Ovary (tissue), 9 donors: ENCODE results near the gene PTPRG. TPM values are rescaled to one million over a fixed set of nuclear protein-coding genes. Genes with fewer than 3 reads are reported as not detected.

Experiments
- DNase-seq, 5 donors: peaks; one replicate each; pipeline ENCODE4 v3.0.0-alpha.2; 2019 to 2020
- H3K27ac ChIP-seq, 2 donors: fragments of 200-600 bp; one replicate each; pipeline versions ENCODE4 v1.5.1 to v1.8.0; 2019 to 2022
- H3K27me3 ChIP-seq: fragments of 200-600 bp; one replicate; pipeline ENCODE4 v1.8.0; 2022
- H3K36me3 ChIP-seq: fragments of 200-600 bp; sonication (generic); one replicate; pipeline ENCODE4 v1.5.1; 2019
- H3K4me1 ChIP-seq: one replicate; pipeline ENCODE4 v1.8.1; 2013; ENCODE audit warnings: mild to moderate bottlenecking, moderate library complexity; ENCODE audit not compliant: insufficient read depth
- H3K4me3 ChIP-seq: fragments of 200-600 bp; sonication (generic); one replicate; pipeline ENCODE4 v1.5.1; 2017
- H3K9me3 ChIP-seq, 2 donors: fragments of 200-600 bp in 1 of 2; sonication (generic) in 1 of 2; one replicate each; pipeline versions ENCODE4 v1.5.1 to v1.8.1; 2013 to 2019; ENCODE audit warnings: mild to moderate bottlenecking in 1 of 2, moderate library complexity in 1 of 2
- CTCF ChIP-seq, 3 donors: fragments of 450-650 bp in 2 of 3; fragments of 200-600 bp in 1 of 3; IDR thresholded peaks; one replicate each; pipeline versions ENCODE4 v1.5.1 to v1.8.0; 2016 to 2022; ENCODE audit warnings: antibody characterized with exemption in 3 of 3, mild to moderate bottlenecking in 1 of 3
- EP300 ChIP-seq: sonication (generic); formaldehyde crosslinking; IDR thresholded peaks from one replicate; pipeline ENCODE4 v1.6.1; 2017; ENCODE audit warnings: antibody characterized with exemption
- POLR2A ChIP-seq: fragments of 450-650 bp; IDR thresholded peaks from one replicate; pipeline ENCODE4 v1.6.1; 2017; ENCODE audit warnings: antibody characterized with exemption, mild to moderate bottlenecking, moderate library complexity
- WGBS, 3 donors: extraction: QIAGEN DNeasy Blood & Tissue Kit in 1 of 3; methylation state at CpG; one replicate each; pipeline versions ENCODE4 v1.1.5 to v1.1.7; 2013 to 2017; 5-methylcytosine and 5-hydroxymethylcytosine counted together
- intact Hi-C, 4 donors: fragments of 100-400 bp; cut with DNase I; formaldehyde crosslinking; loops; one replicate each; pipeline versions ENCODE4 v1.11.0 to v1.15.1; 2022 to 2023
- polyA plus RNA-seq, 2 donors: library from polyadenylated mRNA; stranded (reverse); fragments of 200-250 nt in 1 of 2; fragments of 350-450 nt in 1 of 2; fragmentation: Illumina TruSeq in 1 of 2; extraction: RNeasy Lipid Tissue Mini Kit (QIAGEN cat#74804) in 1 of 2; gene quantifications; one replicate each; pipeline ENCODE4 v1.2.3, GENCODE V29; 2013 to 2014
- total RNA-seq, 7 donors: library from RNA; depleted of rRNA in 2 of 7; stranded (reverse); fragments of >200 nt in 2 of 7; fragmentation: NEBNext Ultra II Directional in 3 of 7; extraction: Animal tissue kit (Norgen Biotek cat#: 25700) in 3 of 7; gene quantifications; one replicate each; pipeline versions ENCODE4 v1.1.0 to v1.2.4, GENCODE V29; 2016 to 2023
- donor health status: DM: no; HTN: no; CAD: no; lungs with moderate emphysema.
- donor health status: DM: no; HTN: no; CAD: no.
- donor health status: Bipolar disorder and iron deficiency.
- donor health status: DM: yes; HTN: yes; CAD: no.
- donor health status: DM: no; HTN: no; CAD: no.
- donor health status: DM: yes; HTN: yes; CAD: no.

Gene PTPRG
- total and polyA plus RNA-seq, 9 donors = 18.2 to 87.9 (median 47.7) TPM

GRCh38 chr3:61889259-61889658, 327.9 kb downstream of the PTPRG start:
- 49 to 77% (median 70%) methylated on average over 6 of the region's 6 CpGs for WGBS, 3 donors
- H3K27me3 ChIP-seq = no peaks in the 10 kb centered on the region
- H3K4me3 ChIP-seq = no peak overlapping the region
- no peaks in the 10 kb centered on the region for H3K36me3 ChIP-seq
- intact Hi-C loops = no loop called here
- H3K27ac ChIP-seq = no peak overlapping the region
- TF ChIP-seq EP300 (no peak), POLR2A (no peak), CTCF (IDR thresholded peaks at IDR 0.05) (no peak)
- DNase-seq = no peak
- peaks cover 3% of the 10 kb centered on the region for H3K4me1 ChIP-seq
- no peaks in the 10 kb centered on the region for H3K9me3 ChIP-seq

GRCh38 chr3:61890167-61890566, 328.8 kb downstream of the PTPRG start:
- Histone ChIP-seq H3K36me3 (no peaks in the 10 kb centered on the region), H3K27ac (no peak overlapping the region), H3K27me3 (no peaks in the 10 kb centered on the region), H3K4me1 (peaks cover 6% of the 10 kb centered on the region), H3K9me3 (no peaks in the 10 kb centered on the region), H3K4me3 (no peak overlapping the region)
- DNase-seq = no peak
- no peak for TF ChIP-seq CTCF (IDR thresholded peaks at IDR 0.05)
- WGBS, 3 donors = 30 to 40% (median 32%) methylated on average over 3 of the region's 3 CpGs
- intact Hi-C loops = no loop called here

GRCh38 chr3:61890586-61890985, 329.2 kb downstream of the PTPRG start:
- Histone ChIP-seq H3K4me1 (peaks cover 6% of the 10 kb centered on the region), H3K27me3 (no peaks in the 10 kb centered on the region), H3K36me3 (no peaks in the 10 kb centered on the region), H3K9me3 (no peaks in the 10 kb centered on the region), H3K27ac (no peak overlapping the region), H3K4me3 (no peak overlapping the region)
- DNase-seq = no peak
- intact Hi-C loops = no loop called here
- 92 to 97% (median 92%) methylated on average over 2 of the region's 2 CpGs for WGBS, 3 donors
- no peak for TF ChIP-seq POLR2A
- TF ChIP-seq CTCF (IDR thresholded peaks at IDR 0.05) = no peak
- TF ChIP-seq EP300 = no peak

GRCh38 chr3:61892891-61893290, 331.5 kb downstream of the PTPRG start:
- Histone ChIP-seq H3K4me1 (peaks cover 6% of the 10 kb centered on the region), H3K27me3 (no peaks in the 10 kb centered on the region), H3K27ac (no peak overlapping the region), H3K4me3 (no peak overlapping the region), H3K9me3 (no peaks in the 10 kb centered on the region), H3K36me3 (no peaks in the 10 kb centered on the region)
- no peak for DNase-seq
- 68 to 80% (median 77%) methylated on average over 4 of the region's 4 CpGs for WGBS, 3 donors
- TF ChIP-seq CTCF (IDR thresholded peaks at IDR 0.05) = no peak
- TF ChIP-seq POLR2A = no peak
- no peak for TF ChIP-seq EP300
- intact Hi-C loops = no loop called here
